ENCODE data around the gene AUTS2.

AUTS2 gene

DNA sequence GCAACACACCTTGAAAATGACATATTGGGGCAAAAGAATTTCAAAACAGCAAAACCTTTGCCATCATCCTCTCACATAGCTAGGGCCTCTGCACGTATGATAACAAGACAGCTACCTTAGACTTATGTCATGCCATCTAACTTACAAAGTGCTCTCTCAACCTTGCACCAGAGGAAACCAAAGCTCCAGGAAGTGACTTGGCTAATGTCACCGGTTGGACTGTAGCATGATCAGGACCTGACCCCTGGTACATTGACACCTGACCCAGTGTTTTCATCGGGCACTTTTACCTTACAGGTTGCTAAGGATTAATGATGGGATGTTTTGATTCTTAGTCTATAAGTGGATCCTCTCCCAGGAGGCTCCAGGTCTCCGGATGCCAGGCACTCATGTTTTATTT lies 1003.8 kb downstream of the AUTS2 start:
- Histone ChIP-seq H3K27me3 (ENCODE audit: insufficient read depth, low read length, poor library complexity, severe bottlenecking) (no peaks in the 10 kb centered on the region), H3K4me2 (ENCODE audit: low read depth, low read length, poor library complexity, severe bottlenecking) (no peak overlapping the region), H3K4me1 (ENCODE audit: insufficient read depth, low read length, poor library complexity, severe bottlenecking) (no peaks in the 10 kb centered on the region), H3K4me3 (ENCODE audit: low read length, poor library complexity, severe bottlenecking) (no peak overlapping the region), H3F3A (ENCODE audit: low read depth) (no peaks in the 10 kb centered on the region), H3K9ac (ENCODE audit: low read depth, low read length, poor library complexity, severe bottlenecking) (no peak overlapping the region), H4K20me1 (ENCODE audit: insufficient read depth, low read length, poor library complexity, severe bottlenecking) (no peaks in the 10 kb centered on the region), H2AFZ (ENCODE audit: low read length) (no peak overlapping the region), H3K9me2 (replicated peaks; ENCODE audit: low read depth, low read length) (no peaks in the 10 kb centered on the region), H3K36me3 (ENCODE audit: insufficient read depth, low read length) (no peaks in the 10 kb centered on the region), H3K9me3 (ENCODE audit: insufficient read depth, low read depth, low read length) (peaks cover 7% of the 10 kb centered on the region), H3K79me2 (ENCODE audit: insufficient read depth, low read length) (no peaks in the 10 kb centered on the region)
- TF ChIP-seq, protein P1, sequence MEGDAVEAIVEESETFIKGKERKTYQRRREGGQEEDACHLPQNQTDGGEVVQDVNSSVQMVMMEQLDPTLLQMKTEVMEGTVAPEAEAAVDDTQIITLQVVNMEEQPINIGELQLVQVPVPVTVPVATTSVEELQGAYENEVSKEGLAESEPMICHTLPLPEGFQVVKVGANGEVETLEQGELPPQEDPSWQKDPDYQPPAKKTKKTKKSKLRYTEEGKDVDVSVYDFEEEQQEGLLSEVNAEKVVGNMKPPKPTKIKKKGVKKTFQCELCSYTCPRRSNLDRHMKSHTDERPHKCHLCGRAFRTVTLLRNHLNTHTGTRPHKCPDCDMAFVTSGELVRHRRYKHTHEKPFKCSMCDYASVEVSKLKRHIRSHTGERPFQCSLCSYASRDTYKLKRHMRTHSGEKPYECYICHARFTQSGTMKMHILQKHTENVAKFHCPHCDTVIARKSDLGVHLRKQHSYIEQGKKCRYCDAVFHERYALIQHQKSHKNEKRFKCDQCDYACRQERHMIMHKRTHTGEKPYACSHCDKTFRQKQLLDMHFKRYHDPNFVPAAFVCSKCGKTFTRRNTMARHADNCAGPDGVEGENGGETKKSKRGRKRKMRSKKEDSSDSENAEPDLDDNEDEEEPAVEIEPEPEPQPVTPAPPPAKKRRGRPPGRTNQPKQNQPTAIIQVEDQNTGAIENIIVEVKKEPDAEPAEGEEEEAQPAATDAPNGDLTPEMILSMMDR (conservative IDR thresholded peaks at IDR 0.05; ENCODE audit: low read length): no peak
- TF ChIP-seq EZH2phosphoT487 (IDR thresholded peaks at IDR 0.05; ENCODE audit: borderline replicate concordance): no peak

DNA sequence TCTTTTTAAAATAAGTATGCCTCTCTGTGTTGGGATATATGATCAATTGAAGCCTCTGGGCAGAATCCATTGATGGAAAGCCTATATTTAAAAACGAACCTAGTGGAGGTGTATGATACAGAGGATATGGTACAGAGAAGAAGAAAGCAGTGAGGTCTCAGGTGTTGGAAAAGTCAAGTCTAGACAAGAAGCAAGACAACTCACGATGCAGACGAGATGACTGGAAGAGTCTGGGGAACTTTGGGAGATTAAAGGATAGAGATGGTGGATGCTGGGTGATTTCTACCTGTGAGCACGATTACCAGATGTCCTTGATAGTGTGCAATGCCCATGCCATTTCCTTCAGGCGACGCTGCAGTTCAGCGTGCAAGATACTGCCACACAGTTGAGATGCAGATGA lies 1009.0 kb downstream of the AUTS2 start:
- H3K9ac ChIP-seq (ENCODE audit: low read depth, low read length, poor library complexity, severe bottlenecking): no peak overlapping the region
- no peak overlapping the region for H3K4me2 ChIP-seq (ENCODE audit: low read depth, low read length, poor library complexity, severe bottlenecking)
- no peak for TF ChIP-seq EZH2phosphoT487 (IDR thresholded peaks at IDR 0.05; ENCODE audit: borderline replicate concordance)
- TF ChIP-seq, protein P1 (conservative IDR thresholded peaks at IDR 0.05; ENCODE audit: low read length): no peak
- no peaks in the 10 kb centered on the region for H3K27me3 ChIP-seq (ENCODE audit: insufficient read depth, low read length, poor library complexity, severe bottlenecking)
- H3F3A ChIP-seq (ENCODE audit: low read depth): no peaks in the 10 kb centered on the region
- no peaks in the 10 kb centered on the region for H3K9me3 ChIP-seq (ENCODE audit: insufficient read depth, low read depth, low read length)
- H4K20me1 ChIP-seq (ENCODE audit: insufficient read depth, low read length, poor library complexity, severe bottlenecking): no peaks in the 10 kb centered on the region
- no peak overlapping the region for H3K4me3 ChIP-seq (ENCODE audit: low read length, poor library complexity, severe bottlenecking)
- no peak overlapping the region for H2AFZ ChIP-seq (ENCODE audit: low read length)
- no peaks in the 10 kb centered on the region for H3K4me1 ChIP-seq (ENCODE audit: insufficient read depth, low read length, poor library complexity, severe bottlenecking)
- H3K9me2 ChIP-seq (replicated peaks; ENCODE audit: low read depth, low read length): no peaks in the 10 kb centered on the region
- no peaks in the 10 kb centered on the region for H3K79me2 ChIP-seq (ENCODE audit: insufficient read depth, low read length)
- H3K36me3 ChIP-seq (ENCODE audit: insufficient read depth, low read length): no peaks in the 10 kb centered on the region

DNA sequence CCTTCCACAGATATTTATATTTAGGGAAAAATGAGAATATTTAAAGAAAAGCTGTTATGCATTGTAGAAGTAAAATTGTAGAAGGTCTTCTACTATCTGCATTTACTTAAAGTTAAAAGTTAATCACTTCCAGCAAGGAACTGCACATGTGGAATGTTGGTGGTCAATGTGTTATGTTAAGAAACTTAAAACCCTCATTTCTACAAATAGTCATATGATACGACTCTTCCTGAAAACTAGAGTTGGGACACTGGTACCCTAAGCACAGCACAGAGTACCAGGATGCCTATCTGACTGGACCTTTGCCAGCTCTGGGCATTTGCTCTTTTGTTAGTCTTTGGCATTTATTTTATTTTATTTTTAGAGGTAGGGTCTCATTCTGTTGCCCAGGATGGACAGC lies 1009.5 kb downstream of the AUTS2 start:
- Histone ChIP-seq H3K9ac (ENCODE audit: low read depth, low read length, poor library complexity, severe bottlenecking) (no peak overlapping the region), H3K27me3 (ENCODE audit: insufficient read depth, low read length, poor library complexity, severe bottlenecking) (no peaks in the 10 kb centered on the region), H3K9me2 (replicated peaks; ENCODE audit: low read depth, low read length) (no peaks in the 10 kb centered on the region), H3K9me3 (ENCODE audit: insufficient read depth, low read depth, low read length) (no peaks in the 10 kb centered on the region), H4K20me1 (ENCODE audit: insufficient read depth, low read length, poor library complexity, severe bottlenecking) (no peaks in the 10 kb centered on the region), H3K4me3 (ENCODE audit: low read length, poor library complexity, severe bottlenecking) (no peak overlapping the region), H2AFZ (ENCODE audit: low read length) (no peak overlapping the region), H3K36me3 (ENCODE audit: insufficient read depth, low read length) (no peaks in the 10 kb centered on the region), H3K4me2 (ENCODE audit: low read depth, low read length, poor library complexity, severe bottlenecking) (no peak overlapping the region), H3K4me1 (ENCODE audit: insufficient read depth, low read length, poor library complexity, severe bottlenecking) (no peaks in the 10 kb centered on the region), H3F3A (ENCODE audit: low read depth) (no peaks in the 10 kb centered on the region), H3K79me2 (ENCODE audit: insufficient read depth, low read length) (no peaks in the 10 kb centered on the region)
- TF ChIP-seq EZH2phosphoT487 (IDR thresholded peaks at IDR 0.05; ENCODE audit: borderline replicate concordance): no peak
- TF ChIP-seq, protein P1 (conservative IDR thresholded peaks at IDR 0.05; ENCODE audit: low read length): no peak
